Natural killer cell (primary cell): Measurements from ENCODE around the gene ZNRF4. TPM values are rescaled to one million over a fixed set of nuclear protein-coding genes. Genes with fewer than 3 reads are reported as not detected.

Source experiments
- ATAC-seq, 3 donors: fragments of 150-1000 bp in 2 of 3; fragments of 200-7000 bp in 1 of 3; cut with Tn5 transposase; 1 replicate in 1 of 3; 2 replicates in 2 of 3; pipeline ENCODE4 v1.10.0; 2021; ENCODE audit warnings: mild to moderate bottlenecking in 2 of 3, moderate library complexity in 2 of 3
- DNase-seq, 2 donors: peaks; one replicate each; pipeline versions ENCODE4 v3.0.0 to v3.0.0-alpha.2; 2013 to 2021; ENCODE audit warnings: mixed read lengths in 1 of 2
- H3K27ac ChIP-seq: one replicate; pipeline ENCODE4 v1.5.1; 2013; ENCODE audit warnings: mild to moderate bottlenecking, low read length
- H3K27me3 ChIP-seq: one replicate; pipeline ENCODE4 v1.6.1; 2013; ENCODE audit warnings: low read length; ENCODE audit not compliant: control insufficient read depth, insufficient read depth
- H3K36me3 ChIP-seq: one replicate; pipeline ENCODE4 v1.6.1; 2013; ENCODE audit warnings: low read length; ENCODE audit not compliant: control insufficient read depth, insufficient read depth
- H3K4me1 ChIP-seq: one replicate; pipeline ENCODE4 v1.6.1; 2013; ENCODE audit warnings: low read length; ENCODE audit not compliant: control insufficient read depth, insufficient read depth
- H3K4me3 ChIP-seq: one replicate; pipeline ENCODE4 v1.5.1; 2013; ENCODE audit warnings: low read length
- H3K9me3 ChIP-seq: one replicate; pipeline ENCODE4 v1.6.1; 2013; ENCODE audit warnings: low read length; ENCODE audit not compliant: control insufficient read depth, insufficient read depth
- H3K27ac Mint-ChIP-seq, 2 donors: one replicate each; pipeline ENCODE4 v1.8.0; 2022; ENCODE audit warnings: mild to moderate bottlenecking in 2 of 2, mixed read lengths in 2 of 2, moderate library complexity in 1 of 2
- H3K27me3 Mint-ChIP-seq, 2 donors: one replicate each; pipeline ENCODE4 v1.8.0; 2022; ENCODE audit warnings: low read depth in 2 of 2, mixed read lengths in 2 of 2
- H3K36me3 Mint-ChIP-seq: one replicate; pipeline ENCODE4 v1.8.0; 2022; ENCODE audit warnings: mixed read lengths
- H3K4me1 Mint-ChIP-seq, 2 donors: one replicate each; pipeline ENCODE4 v1.8.0; 2022; ENCODE audit warnings: mixed read lengths in 2 of 2
- H3K4me3 Mint-ChIP-seq: one replicate; pipeline ENCODE4 v1.8.0; 2022; ENCODE audit warnings: mild to moderate bottlenecking, moderate library complexity, mixed read lengths
- H3K9me3 Mint-ChIP-seq, 2 donors: one replicate each; pipeline ENCODE4 v1.8.0; 2022; ENCODE audit warnings: mixed read lengths in 2 of 2
- CTCF ChIP-seq: fragments of 200-600 bp; IDR thresholded peaks from one replicate; pipeline ENCODE4 v1.8.0; 2022; ENCODE audit warnings: antibody characterized with exemption
- WGBS: methylation state at CpG from one replicate; pipeline ENCODE4 v1.1.7; 2013; ENCODE audit warnings: missing lambda C conversion rate; ENCODE audit not compliant: insufficient coverage; 5-methylcytosine and 5-hydroxymethylcytosine counted together
- intact Hi-C: fragments of 100-400 bp; cut with micrococcal nuclease; formaldehyde crosslinking; loops from one replicate; pipeline ENCODE4 v1.14.2; 2022
- total RNA-seq, 4 donors: library from RNA; stranded (reverse); fragments of 120-200 nt in 1 of 4; gene quantifications; one replicate each; pipeline versions ENCODE4 v1.2.3 to v1.2.4, GENCODE V29; 2013 to 2022

ZNRF4 gene
- total RNA-seq, 3 donors from 2014 or later (not counting 1 experiment from before 2014, with no cell fraction given) = not detected

DNA sequence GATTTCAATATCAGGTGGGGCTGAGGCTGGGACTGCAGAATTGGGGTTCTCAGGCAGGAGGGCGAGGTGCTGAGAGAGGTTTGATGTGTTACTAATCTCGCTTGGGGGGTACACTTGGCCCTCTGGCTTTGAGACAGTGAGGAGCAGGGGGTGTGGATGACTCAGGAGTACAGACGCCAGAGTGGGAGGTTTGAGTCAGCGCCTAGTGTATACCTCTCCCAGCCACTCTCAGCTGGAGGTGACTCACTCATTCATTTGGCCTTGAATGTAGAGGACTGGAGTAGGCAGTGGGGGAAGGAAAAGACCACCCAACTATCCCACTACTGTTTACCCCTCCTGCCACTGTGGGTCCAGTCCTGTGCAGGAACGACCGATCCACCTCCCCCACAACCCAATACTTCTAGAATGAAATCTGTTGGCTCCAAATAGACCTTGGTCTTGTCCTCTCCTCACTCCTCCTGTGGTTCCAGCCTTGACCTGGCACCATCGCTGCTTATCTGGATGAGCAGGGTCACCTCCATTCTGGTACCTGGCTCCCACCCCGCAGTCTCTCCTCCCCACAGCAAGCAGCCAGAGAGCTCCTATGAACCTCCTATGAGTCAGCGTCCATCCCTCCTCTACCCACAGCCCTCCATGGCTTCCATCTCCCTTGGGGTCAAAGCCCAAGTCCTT lies 20.1 kb upstream of the ZNRF4 start:
- Histone ChIP-seq H3K27ac (no peak overlapping the region), H3K4me3 (no peak overlapping the region), H3K36me3 (no peaks in the 10 kb centered on the region), H3K4me1 (no peaks in the 10 kb centered on the region), H3K9me3 (no peaks in the 10 kb centered on the region), H3K27me3 (peaks cover 4% of the 10 kb centered on the region)
- H3K9me3 Mint-ChIP-seq = no peaks in the 10 kb centered on the region
- peaks cover 7 to 34% of the 10 kb centered on the region in 2 donors for H3K27me3 Mint-ChIP-seq
- ATAC-seq (no peak), DNase-seq (no peak)
- no peaks in the 10 kb centered on the region for H3K4me1 Mint-ChIP-seq
- intact Hi-C loops = no loop called here
- TF ChIP-seq CTCF = no peak
- no peaks in the 10 kb centered on the region for H3K36me3 Mint-ChIP-seq
- WGBS = 78% methylated on average over 8 of the region's 9 CpGs
- H3K4me3 Mint-ChIP-seq = no peak overlapping the region
- no peak overlapping the region for H3K27ac Mint-ChIP-seq

DNA sequence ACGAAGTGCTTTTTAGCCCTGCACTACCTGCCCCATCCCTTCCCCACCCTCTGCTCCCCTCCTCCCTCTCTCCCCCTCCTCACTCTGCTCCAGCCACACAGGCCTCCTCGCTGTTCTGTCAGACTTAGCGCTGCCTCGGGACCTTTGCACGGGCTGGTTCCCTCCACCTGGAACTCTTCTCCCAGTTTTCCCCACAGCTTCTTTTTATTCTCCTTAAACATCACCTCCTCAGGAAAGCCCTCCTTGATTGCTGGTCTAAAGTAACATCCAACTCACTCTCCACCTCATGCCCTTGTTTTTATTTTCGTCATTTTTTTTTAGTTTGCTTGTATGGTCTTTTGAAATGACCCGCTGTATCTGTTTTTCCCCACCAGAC lies 19.6 kb upstream of the ZNRF4 start:
- no peaks in the 10 kb centered on the region for H3K4me1 Mint-ChIP-seq
- ATAC-seq (no peak), DNase-seq (no peak)
- H3K36me3 ChIP-seq = no peaks in the 10 kb centered on the region
- intact Hi-C loops = no loop called here
- no peak overlapping the region for H3K4me3 ChIP-seq
- H3K4me3 Mint-ChIP-seq = no peak overlapping the region
- H3K36me3 Mint-ChIP-seq = no peaks in the 10 kb centered on the region
- no peak for TF ChIP-seq CTCF
- no peaks in the 10 kb centered on the region for H3K4me1 ChIP-seq
- peaks cover 7 to 34% of the 10 kb centered on the region in 2 donors for H3K27me3 Mint-ChIP-seq
- no peak overlapping the region for H3K27ac ChIP-seq
- H3K27ac Mint-ChIP-seq = no peak overlapping the region
- no peaks in the 10 kb centered on the region for H3K9me3 ChIP-seq
- 83% methylated on average over 6 of the region's 7 CpGs for WGBS
- H3K27me3 ChIP-seq = peaks cover 4% of the 10 kb centered on the region
- H3K9me3 Mint-ChIP-seq = no peaks in the 10 kb centered on the region

- ATAC-seq (no peak), DNase-seq (no peak)
- Mint-ChIP-seq H3K36me3 (no peaks in the 10 kb centered on the region), H3K4me3 (no peak overlapping the region), H3K27me3 (peaks cover 10 to 34% of the 10 kb centered on the region in 2 donors), H3K27ac (no peak overlapping the region), H3K9me3 (no peaks in the 10 kb centered on the region), H3K4me1 (no peaks in the 10 kb centered on the region)
- H3K27me3 ChIP-seq = peaks cover 4% of the 10 kb centered on the region
- no peak overlapping the region for H3K4me3 ChIP-seq
- H3K4me1 ChIP-seq = no peaks in the 10 kb centered on the region
- WGBS = 8% methylated on average over 29 of the region's 41 CpGs
- no peaks in the 10 kb centered on the region for H3K36me3 ChIP-seq
- no peaks in the 10 kb centered on the region for H3K9me3 ChIP-seq
- intact Hi-C loops = no loop called here
- TF ChIP-seq CTCF = no peak
- no peak overlapping the region for H3K27ac ChIP-seq
These were observed 18.9 kb upstream of the ZNRF4 start for GRCh38 chr19:5436106-5436947.
